Astrocyte (in vitro differentiated cells and primary cell): Measurements from ENCODE around the gene CCDC141. TPM values are rescaled to one million over a fixed set of nuclear protein-coding genes. Genes with fewer than 3 reads are reported as not detected.

Experiments used
- DNase-seq: peaks from one replicate; pipeline ENCODE4 v3.0.0-alpha.2; 2010; ENCODE audit warnings: low read depth
- FAIRE-seq: peaks from 2 replicates; lab custom pipeline; 2011; peaks lifted over from hg19 to GRCh38; lab: Jason Lieb, UNC
- H2AFZ ChIP-seq: 2 replicates; pipeline ENCODE4 v1.6.0; 2012; ENCODE audit warnings: low read depth, low read length, inconsistent platforms
- H3K27ac ChIP-seq: 2 replicates; pipeline ENCODE4 v1.5.1; 2011; ENCODE audit warnings: low read depth, low read length, inconsistent platforms
- H3K27me3 ChIP-seq: 2 replicates; pipeline ENCODE4 v1.6.0; 2011; ENCODE audit warnings: low read length, inconsistent platforms; ENCODE audit not compliant: insufficient read depth
- H3K36me3 ChIP-seq: 2 replicates; pipeline ENCODE4 v1.5.1; 2011; ENCODE audit warnings: low read length, inconsistent platforms; ENCODE audit not compliant: insufficient read depth
- H3K4me1 ChIP-seq: 2 replicates; pipeline ENCODE4 v1.5.1; 2011; ENCODE audit warnings: low read length, inconsistent platforms; ENCODE audit not compliant: insufficient read depth
- H3K4me2 ChIP-seq: 2 replicates; pipeline ENCODE4 v1.6.0; 2012; ENCODE audit warnings: low read length, inconsistent platforms
- H3K4me3 ChIP-seq: 2 replicates; pipeline ENCODE4 v1.5.1; 2011; ENCODE audit warnings: low read depth, mild to moderate bottlenecking, low read length, inconsistent platforms; ENCODE audit not compliant: insufficient read depth
- H3K79me2 ChIP-seq: 2 replicates; pipeline ENCODE4 v1.6.0; 2012; ENCODE audit warnings: mild to moderate bottlenecking, low read length, inconsistent platforms; ENCODE audit not compliant: insufficient read depth
- H3K9ac ChIP-seq: 2 replicates; pipeline ENCODE4 v1.6.0; 2012; ENCODE audit warnings: mild to moderate bottlenecking, low read length, inconsistent platforms
- H3K9me3 ChIP-seq: 2 replicates; pipeline ENCODE4 v1.5.1; 2012; ENCODE audit warnings: low read depth, mild to moderate bottlenecking, low read length, inconsistent platforms; ENCODE audit not compliant: insufficient read depth
- H4K20me1 ChIP-seq: 2 replicates; pipeline ENCODE4 v1.6.0; 2012; ENCODE audit warnings: low read length, inconsistent platforms; ENCODE audit not compliant: insufficient read depth
- H3K27ac Mint-ChIP-seq: one replicate; pipeline ENCODE4 v1.8.0; 2021; ENCODE audit warnings: mild to moderate bottlenecking, mixed read lengths; ENCODE audit not compliant: unreplicated experiment
- H3K27me3 Mint-ChIP-seq: one replicate; pipeline ENCODE4 v1.8.0; 2021; ENCODE audit warnings: low read depth, mixed read lengths; ENCODE audit not compliant: unreplicated experiment
- H3K36me3 Mint-ChIP-seq: one replicate; pipeline ENCODE4 v1.8.0; 2021; ENCODE audit warnings: low read depth, mixed read lengths; ENCODE audit not compliant: unreplicated experiment
- H3K4me1 Mint-ChIP-seq: one replicate; pipeline ENCODE4 v1.8.0; 2021; ENCODE audit warnings: low read depth, mixed read lengths; ENCODE audit not compliant: unreplicated experiment
- H3K4me3 Mint-ChIP-seq: one replicate; pipeline ENCODE4 v1.8.0; 2021; ENCODE audit warnings: mild to moderate bottlenecking, moderate library complexity, mixed read lengths; ENCODE audit not compliant: unreplicated experiment
- H3K9me3 Mint-ChIP-seq: one replicate; pipeline ENCODE4 v1.8.0; 2021; ENCODE audit warnings: mild to moderate bottlenecking, mixed read lengths; ENCODE audit not compliant: unreplicated experiment
- EZH2 ChIP-seq: IDR thresholded peaks from 2 replicates; pipeline ENCODE4 v1.6.1; 2012; ENCODE audit warnings: mild to moderate bottlenecking, low read length, inconsistent platforms; ENCODE audit not compliant: insufficient read depth
- total RNA-seq: library from RNA; stranded (reverse); gene quantifications from 2 replicates; pipeline ENCODE4 v1.2.1, GENCODE V29; 2021
- TF ChIP-seq, protein P1 (sequence below): IDR thresholded peaks from 2 replicates; pipeline ENCODE4 v1.5.1; 2011; ENCODE audit warnings: low read depth, mild to moderate bottlenecking, inconsistent platforms, low read length, moderate library complexity; ENCODE audit not compliant: insufficient read depth

The CCDC141 gene
- total RNA-seq, 1 donor from 2014 or later = 0.18 TPM

- no peak overlapping the region for H3K27ac ChIP-seq
- no peak overlapping the region for H2AFZ ChIP-seq
- no peak overlapping the region for H3K9ac ChIP-seq
- H3K4me3 Mint-ChIP-seq = no peak overlapping the region
- no peak for TF ChIP-seq EZH2
- H4K20me1 ChIP-seq = no peaks in the 10 kb centered on the region
- no peak overlapping the region for H3K4me2 ChIP-seq
- no peak overlapping the region for H3K4me3 ChIP-seq
- no peaks in the 10 kb centered on the region for H3K4me1 Mint-ChIP-seq
- no peaks in the 10 kb centered on the region for H3K79me2 ChIP-seq
- no peak for FAIRE-seq
- H3K27me3 ChIP-seq = no peaks in the 10 kb centered on the region
- H3K9me3 ChIP-seq = no peaks in the 10 kb centered on the region
- no peak overlapping the region for H3K27ac Mint-ChIP-seq
- H3K4me1 ChIP-seq = no peaks in the 10 kb centered on the region
- H3K9me3 Mint-ChIP-seq = peaks cover 2% of the 10 kb centered on the region
- H3K27me3 Mint-ChIP-seq = no peaks in the 10 kb centered on the region
- H3K36me3 Mint-ChIP-seq = no peaks in the 10 kb centered on the region
- H3K36me3 ChIP-seq = no peaks in the 10 kb centered on the region
- DNase-seq = no peak
Measured at GRCh38 chr2:178962805-178963433, 87.0 kb downstream of the CCDC141 start.

- H3K9me3 ChIP-seq = no peaks in the 10 kb centered on the region
- no peak for FAIRE-seq
Measured at GRCh38 chr2:178962152-178962551, 87.8 kb downstream of the CCDC141 start.

DNA sequence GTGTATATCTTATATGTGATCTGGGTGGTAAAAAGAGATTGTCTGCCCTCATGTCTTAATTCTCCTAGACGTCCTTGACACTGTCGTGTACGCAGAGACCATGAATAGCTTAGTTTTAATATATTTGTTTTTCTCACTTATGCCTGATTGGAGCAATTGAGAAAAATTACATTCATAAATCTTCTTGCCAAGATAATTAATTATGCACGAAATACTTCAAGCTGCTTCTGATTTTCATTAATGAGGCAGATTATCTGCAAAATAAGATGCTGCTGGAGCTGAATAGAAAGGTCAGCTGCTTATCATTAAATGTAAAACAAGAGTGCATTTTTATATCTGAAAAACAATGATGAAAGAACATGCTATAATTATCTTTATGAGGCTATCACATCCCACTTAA is 95.9 kb downstream of the CCDC141 start:
- TF ChIP-seq, protein P1, sequence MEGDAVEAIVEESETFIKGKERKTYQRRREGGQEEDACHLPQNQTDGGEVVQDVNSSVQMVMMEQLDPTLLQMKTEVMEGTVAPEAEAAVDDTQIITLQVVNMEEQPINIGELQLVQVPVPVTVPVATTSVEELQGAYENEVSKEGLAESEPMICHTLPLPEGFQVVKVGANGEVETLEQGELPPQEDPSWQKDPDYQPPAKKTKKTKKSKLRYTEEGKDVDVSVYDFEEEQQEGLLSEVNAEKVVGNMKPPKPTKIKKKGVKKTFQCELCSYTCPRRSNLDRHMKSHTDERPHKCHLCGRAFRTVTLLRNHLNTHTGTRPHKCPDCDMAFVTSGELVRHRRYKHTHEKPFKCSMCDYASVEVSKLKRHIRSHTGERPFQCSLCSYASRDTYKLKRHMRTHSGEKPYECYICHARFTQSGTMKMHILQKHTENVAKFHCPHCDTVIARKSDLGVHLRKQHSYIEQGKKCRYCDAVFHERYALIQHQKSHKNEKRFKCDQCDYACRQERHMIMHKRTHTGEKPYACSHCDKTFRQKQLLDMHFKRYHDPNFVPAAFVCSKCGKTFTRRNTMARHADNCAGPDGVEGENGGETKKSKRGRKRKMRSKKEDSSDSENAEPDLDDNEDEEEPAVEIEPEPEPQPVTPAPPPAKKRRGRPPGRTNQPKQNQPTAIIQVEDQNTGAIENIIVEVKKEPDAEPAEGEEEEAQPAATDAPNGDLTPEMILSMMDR = no peak
- no peak for TF ChIP-seq EZH2
- Histone ChIP-seq H3K27me3 (no peaks in the 10 kb centered on the region), H3K9ac (no peak overlapping the region), H3K4me1 (no peaks in the 10 kb centered on the region), H3K79me2 (no peaks in the 10 kb centered on the region), H3K4me2 (no peak overlapping the region), H3K4me3 (no peak overlapping the region), H4K20me1 (no peaks in the 10 kb centered on the region), H3K9me3 (no peaks in the 10 kb centered on the region), H2AFZ (no peak overlapping the region), H3K36me3 (no peaks in the 10 kb centered on the region), H3K27ac (no peak overlapping the region)
- Mint-ChIP-seq H3K27me3 (no peaks in the 10 kb centered on the region), H3K9me3 (no peaks in the 10 kb centered on the region), H3K36me3 (no peaks in the 10 kb centered on the region), H3K27ac (no peak overlapping the region), H3K4me3 (no peak overlapping the region), H3K4me1 (no peaks in the 10 kb centered on the region)
- FAIRE-seq = no peak
- no peak for DNase-seq

More at GRCh38 chr2:178962152-178962551, 87.8 kb downstream of the CCDC141 start:
- H3K27me3 ChIP-seq = no peaks in the 10 kb centered on the region
- H3K4me3 Mint-ChIP-seq = no peak overlapping the region
- no peak overlapping the region for H3K9ac ChIP-seq
- TF ChIP-seq, protein P1 = no peak
- no peak for TF ChIP-seq EZH2
- no peaks in the 10 kb centered on the region for H3K4me1 ChIP-seq
- no peak overlapping the region for H2AFZ ChIP-seq
- no peak for DNase-seq
- peaks cover 2% of the 10 kb centered on the region for H3K9me3 Mint-ChIP-seq
- no peaks in the 10 kb centered on the region for H3K36me3 Mint-ChIP-seq
- no peaks in the 10 kb centered on the region for H3K4me1 Mint-ChIP-seq
- H3K4me2 ChIP-seq = no peak overlapping the region
- no peaks in the 10 kb centered on the region for H4K20me1 ChIP-seq
- H3K4me3 ChIP-seq = no peak overlapping the region
- no peak overlapping the region for H3K27ac Mint-ChIP-seq
- H3K27me3 Mint-ChIP-seq = no peaks in the 10 kb centered on the region
- H3K79me2 ChIP-seq = no peaks in the 10 kb centered on the region
- H3K27ac ChIP-seq = no peak overlapping the region
- no peaks in the 10 kb centered on the region for H3K36me3 ChIP-seq
